HG02610 (cell line): ENCODE measurements around the gene ATP4B.

Experiments
- ATAC-seq: cut with Tn5 transposase; IDR thresholded peaks from one replicate; pipeline ENCODE4 v1.9.1; 2021; ENCODE audit warnings: mild to moderate bottlenecking, moderate library complexity; ENCODE audit not compliant: unreplicated experiment

ATP4B gene

GRCh38 chr13:113656831-113657671 is 947 bp downstream of the ATP4B start:
- no peak for ATAC-seq

- ATAC-seq: no peak
These were observed 1.9 kb downstream of the ATP4B start for GRCh38 chr13:113656003-113656588.

GRCh38 chr13:113655346-113656002 is 2.5 kb downstream of the ATP4B start:
- no peak for ATAC-seq

- ATAC-seq: no peak
These were observed 3.2 kb downstream of the ATP4B start for GRCh38 chr13:113654591-113655345.

- ATAC-seq: no peak
These were observed 3.8 kb downstream of the ATP4B start for GRCh38 chr13:113654175-113654560.

GRCh38 chr13:113653264-113654174 is 4.5 kb downstream of the ATP4B start:
- no peak for ATAC-seq

GRCh38 chr13:113652404-113653263 is 5.4 kb downstream of the ATP4B start:
- no peak for ATAC-seq

- ATAC-seq: no peak
These were observed 6.2 kb downstream of the ATP4B start for GRCh38 chr13:113651511-113652403.

- ATAC-seq: no peak
These were observed 7.3 kb downstream of the ATP4B start for GRCh38 chr13:113650731-113651148.

GRCh38 chr13:113650275-113650674 is 7.7 kb downstream of the ATP4B start:
- ATAC-seq: no peak

GRCh38 chr13:113649212-113649611 is 8.8 kb downstream of the ATP4B start:
- ATAC-seq: no peak

GRCh38 chr13:113648216-113648610 is 9.8 kb downstream of the ATP4B start:
- no peak for ATAC-seq

- no peak for ATAC-seq
These were observed 10.4 kb downstream of the ATP4B start for GRCh38 chr13:113647351-113648215.

GRCh38 chr13:113646921-113647340 is 11.1 kb downstream of the ATP4B start:
- ATAC-seq: no peak

- no peak for ATAC-seq
These were observed 11.6 kb downstream of the ATP4B start for GRCh38 chr13:113646376-113646775.

GRCh38 chr13:113645329-113645728 is 12.7 kb downstream of the ATP4B start:
- ATAC-seq: no peak

GRCh38 chr13:113644800-113645199 is 13.2 kb downstream of the ATP4B start:
- no peak for ATAC-seq
